HEK293 (cell line): ENCODE measurements around the gene TECTA.

Experiments
- CTCF ChIP-seq: fragments of 450-650 bp; formaldehyde crosslinking; IDR thresholded peaks from 2 replicates; pipeline ENCODE4 v1.5.1; 2016; ENCODE audit warnings: missing biosample characterization, missing genetic modification characterization
- SP2 ChIP-seq: fragments of 450-650 bp; formaldehyde crosslinking; IDR thresholded peaks from 2 replicates; pipeline ENCODE4 v1.5.1; 2016; ENCODE audit warnings: missing biosample characterization, missing genetic modification characterization
- ZBTB21 ChIP-seq: fragments of 450-650 bp; formaldehyde crosslinking; IDR thresholded peaks from 2 replicates; pipeline ENCODE4 v1.5.1; 2017; ENCODE audit warnings: missing biosample characterization, missing genetic modification characterization
- ZNF324 ChIP-seq: fragments of 450-650 bp; formaldehyde crosslinking; IDR thresholded peaks from 2 replicates; pipeline ENCODE4 v1.5.1; 2016; ENCODE audit warnings: missing biosample characterization, missing genetic modification characterization
- ZSCAN30 ChIP-seq: fragments of 450-650 bp; IDR thresholded peaks from 2 replicates; pipeline ENCODE4 v1.5.1; 2018; ENCODE audit warnings: missing biosample characterization, mild to moderate bottlenecking, missing genetic modification characterization, moderate library complexity

DNA sequence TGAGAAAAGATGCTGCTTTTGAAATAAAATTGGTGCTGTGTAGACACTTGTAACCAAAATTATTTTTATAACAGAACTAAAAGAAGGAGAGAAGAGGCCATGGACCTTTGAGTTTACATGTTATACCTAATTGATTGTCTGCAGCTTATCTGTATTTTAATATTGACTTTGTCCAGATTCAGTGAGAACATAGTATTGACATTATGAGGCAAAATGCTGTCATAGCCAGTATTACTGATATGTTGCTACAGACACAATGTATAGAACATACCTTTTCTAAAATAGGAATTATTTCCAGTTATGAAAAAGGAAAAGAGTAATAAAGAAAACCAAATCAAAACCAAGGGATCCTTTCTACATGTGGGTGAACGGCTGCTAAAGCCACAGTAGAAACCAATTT lies 11.5 kb upstream of the TECTA start:
- TF ChIP-seq ZSCAN30 (tag by site-specific recombination): no peak
- TF ChIP-seq ZNF324 (tag by site-specific recombination): no peak
- TF ChIP-seq ZBTB21 (tag by site-specific recombination): no peak
- no peak for TF ChIP-seq CTCF
- no peak for TF ChIP-seq SP2
